ENCODE measurements around the gene GALNT18. TPM values are rescaled to one million over a fixed set of nuclear protein-coding genes. Genes with fewer than 3 reads are reported as not detected.

GALNT18 gene
- total RNA-seq, 1 experiment from 2014 or later: 5.7 TPM

DNA sequence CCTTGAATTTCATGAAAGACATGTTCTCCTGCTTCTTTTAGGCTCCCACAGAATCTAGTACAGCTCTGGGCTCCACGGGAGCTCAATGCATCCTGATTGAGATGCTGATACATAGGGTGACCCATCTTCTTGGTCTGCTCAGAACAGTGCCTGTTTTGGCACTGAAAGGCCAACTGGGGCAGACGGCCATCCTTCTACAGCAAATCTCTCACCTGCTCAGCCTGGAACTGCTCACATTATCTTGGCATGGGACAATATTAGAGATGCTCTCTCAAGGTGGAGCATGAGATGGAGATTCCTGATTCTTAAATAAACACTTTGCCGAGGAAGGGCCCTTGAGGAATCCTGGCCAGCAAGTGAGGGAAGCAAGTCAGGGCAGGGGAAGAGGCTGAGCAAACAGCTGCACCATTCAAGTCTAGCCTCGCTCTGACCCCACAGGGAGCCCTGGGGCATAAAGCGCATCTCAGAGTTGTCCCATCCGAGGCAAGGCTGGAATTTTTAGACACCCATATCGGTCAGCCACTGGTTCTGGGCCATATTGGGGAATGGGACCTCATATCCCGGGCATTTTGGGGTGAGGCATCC, 210.3 kb downstream of the GALNT18 start:
- no peak for DNase-seq (ENCODE audit: low spot score)

DNA sequence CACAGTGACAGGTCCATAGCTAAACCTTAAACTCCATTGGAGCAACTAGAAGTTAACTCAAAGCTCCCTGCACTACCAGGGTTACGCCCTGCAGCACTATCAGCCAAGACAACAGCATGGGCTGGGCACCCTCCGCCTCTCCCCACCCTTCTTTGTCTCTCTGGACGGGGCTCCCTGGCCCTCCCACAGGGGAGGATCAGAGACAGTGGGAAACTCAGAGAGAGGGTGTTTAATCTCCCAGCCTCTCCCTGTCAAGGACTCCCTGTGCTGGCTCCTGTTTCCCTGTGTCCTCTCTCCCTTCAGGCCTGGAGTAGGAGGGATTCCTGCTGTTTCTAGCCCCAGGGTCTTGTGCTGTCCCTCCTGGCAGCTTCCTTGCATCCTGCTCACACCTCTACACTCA, 211.9 kb downstream of the GALNT18 start:
- no peak for DNase-seq (ENCODE audit: low spot score)

DNA sequence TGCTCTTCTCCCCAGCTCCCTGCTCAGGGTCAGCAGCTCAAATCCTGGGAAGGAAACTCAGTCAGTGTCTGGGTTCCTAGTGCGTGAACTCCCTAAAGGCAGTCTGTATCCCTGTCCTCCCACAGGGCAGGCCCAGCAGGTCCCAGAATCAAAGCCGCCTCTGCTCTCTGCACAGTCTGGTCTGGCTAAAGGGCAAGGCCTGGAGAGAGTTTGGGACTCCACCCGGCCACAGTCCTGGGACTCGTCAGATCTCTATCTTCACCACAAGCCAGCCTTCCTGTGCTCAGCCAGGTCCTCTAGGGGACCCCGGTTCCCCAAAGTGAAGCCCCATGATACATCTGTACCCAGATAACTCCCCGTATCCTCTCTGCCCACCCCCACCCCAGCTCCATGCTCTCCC, 212.6 kb downstream of the GALNT18 start:
- DNase-seq (ENCODE audit: low spot score): no peak

DNA sequence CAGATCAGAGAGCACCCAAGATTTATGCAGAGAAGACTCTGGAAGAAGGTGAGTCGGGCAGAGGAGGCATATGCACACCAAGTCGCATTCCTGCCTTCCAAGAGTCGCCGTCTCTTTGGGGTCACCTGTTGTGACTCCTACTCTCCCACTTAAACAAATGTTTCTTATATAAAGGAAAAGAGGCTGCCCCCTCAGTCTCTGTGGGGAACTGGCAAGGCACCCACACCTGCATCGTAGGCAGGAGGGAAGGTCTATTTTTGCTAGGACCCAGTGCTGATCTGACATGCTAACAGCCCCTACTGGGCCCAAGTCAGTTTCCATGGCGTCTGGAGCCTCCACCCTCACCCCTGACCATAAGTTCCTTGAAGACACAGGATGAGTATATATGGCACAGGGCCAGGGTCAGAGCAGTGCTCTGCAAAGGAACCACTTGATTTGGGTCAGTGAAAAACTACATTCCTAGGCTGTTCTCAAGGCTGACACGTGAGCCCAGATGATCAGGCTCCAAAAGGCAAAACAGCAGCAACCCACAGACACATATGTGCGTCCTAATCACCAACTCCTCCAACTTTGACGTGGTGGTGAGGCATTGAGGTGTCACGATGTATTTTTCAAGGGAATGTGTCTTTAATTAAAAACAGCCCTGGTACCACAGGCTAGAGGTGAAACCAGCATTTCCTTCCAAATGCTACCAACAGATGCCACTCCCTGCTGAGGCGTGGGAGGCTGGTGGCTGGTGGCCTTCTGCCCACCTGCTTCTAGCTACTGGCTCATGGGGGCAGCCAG, 213.2 kb downstream of the GALNT18 start:
- no peak for DNase-seq (ENCODE audit: low spot score)

DNA sequence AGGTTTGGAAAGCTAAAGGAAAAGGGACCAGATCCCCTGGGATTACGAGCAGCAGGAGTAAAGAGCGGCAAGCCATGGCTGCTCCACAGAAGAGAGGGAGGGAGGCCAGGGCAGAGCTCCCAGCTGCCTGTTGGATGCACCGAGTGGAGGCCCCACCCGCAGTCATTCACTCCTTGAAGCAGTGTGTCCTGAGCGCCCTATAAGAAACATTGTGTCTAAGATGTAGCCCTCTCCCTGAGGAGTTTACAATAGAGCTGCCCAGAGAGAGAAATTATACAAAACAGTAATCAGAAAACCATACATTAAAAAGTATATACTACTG, 214.1 kb downstream of the GALNT18 start:
- no peak for DNase-seq (ENCODE audit: low spot score)

DNA sequence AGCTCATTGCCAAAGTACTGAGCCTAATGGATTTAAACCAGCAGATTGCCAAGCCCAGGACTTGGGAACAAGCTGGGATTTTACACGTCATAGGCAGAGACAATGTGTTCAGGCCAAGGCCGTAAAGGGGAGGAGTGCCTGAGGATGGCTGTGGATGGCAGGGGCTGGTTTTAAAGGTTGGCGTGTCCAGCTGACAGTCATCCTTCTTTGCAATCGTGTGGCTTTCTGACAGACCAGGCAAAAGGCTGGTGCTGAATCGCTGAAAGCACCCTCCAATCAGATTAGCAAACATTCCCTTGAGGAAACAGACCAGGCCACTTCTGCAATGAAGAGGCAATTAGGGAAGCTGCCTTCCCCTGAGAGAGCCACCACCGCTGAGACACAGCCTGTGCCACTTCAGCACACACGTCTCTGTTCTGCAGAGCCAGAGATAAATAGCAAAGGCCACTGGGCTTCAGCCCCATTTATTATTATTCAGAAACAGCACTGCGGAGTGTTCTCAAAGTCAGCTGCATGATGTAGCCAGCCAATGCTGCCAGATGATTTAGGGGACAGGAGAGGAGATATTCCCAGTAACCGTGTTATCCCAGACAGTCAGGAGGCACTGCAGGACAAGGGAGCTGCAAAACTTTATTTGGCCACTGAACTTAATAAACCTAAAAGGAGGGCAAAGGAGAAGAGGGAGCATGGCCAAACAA, 214.6 kb downstream of the GALNT18 start:
- no peak for DNase-seq (ENCODE audit: low spot score)

DNA sequence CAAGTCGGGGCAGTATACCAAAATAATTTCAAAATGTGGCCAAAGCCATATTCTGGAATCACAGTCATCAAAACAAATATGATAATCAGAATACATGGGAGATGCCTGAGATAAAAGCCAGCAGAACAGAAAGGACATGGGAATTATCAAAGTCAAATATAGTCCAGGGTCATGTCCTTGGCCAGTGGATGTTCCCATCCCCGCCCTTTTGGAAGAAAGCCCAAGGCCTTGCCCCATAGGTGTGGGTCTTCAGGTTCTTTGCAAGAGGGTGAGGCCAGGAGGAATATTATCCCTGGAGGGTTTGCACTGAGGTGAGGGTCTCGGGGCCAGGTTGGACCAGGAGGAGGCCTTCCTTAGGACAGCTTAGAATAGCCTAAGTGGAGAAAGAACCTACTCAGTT, 215.2 kb downstream of the GALNT18 start:
- DNase-seq (ENCODE audit: low spot score): no peak

DNA sequence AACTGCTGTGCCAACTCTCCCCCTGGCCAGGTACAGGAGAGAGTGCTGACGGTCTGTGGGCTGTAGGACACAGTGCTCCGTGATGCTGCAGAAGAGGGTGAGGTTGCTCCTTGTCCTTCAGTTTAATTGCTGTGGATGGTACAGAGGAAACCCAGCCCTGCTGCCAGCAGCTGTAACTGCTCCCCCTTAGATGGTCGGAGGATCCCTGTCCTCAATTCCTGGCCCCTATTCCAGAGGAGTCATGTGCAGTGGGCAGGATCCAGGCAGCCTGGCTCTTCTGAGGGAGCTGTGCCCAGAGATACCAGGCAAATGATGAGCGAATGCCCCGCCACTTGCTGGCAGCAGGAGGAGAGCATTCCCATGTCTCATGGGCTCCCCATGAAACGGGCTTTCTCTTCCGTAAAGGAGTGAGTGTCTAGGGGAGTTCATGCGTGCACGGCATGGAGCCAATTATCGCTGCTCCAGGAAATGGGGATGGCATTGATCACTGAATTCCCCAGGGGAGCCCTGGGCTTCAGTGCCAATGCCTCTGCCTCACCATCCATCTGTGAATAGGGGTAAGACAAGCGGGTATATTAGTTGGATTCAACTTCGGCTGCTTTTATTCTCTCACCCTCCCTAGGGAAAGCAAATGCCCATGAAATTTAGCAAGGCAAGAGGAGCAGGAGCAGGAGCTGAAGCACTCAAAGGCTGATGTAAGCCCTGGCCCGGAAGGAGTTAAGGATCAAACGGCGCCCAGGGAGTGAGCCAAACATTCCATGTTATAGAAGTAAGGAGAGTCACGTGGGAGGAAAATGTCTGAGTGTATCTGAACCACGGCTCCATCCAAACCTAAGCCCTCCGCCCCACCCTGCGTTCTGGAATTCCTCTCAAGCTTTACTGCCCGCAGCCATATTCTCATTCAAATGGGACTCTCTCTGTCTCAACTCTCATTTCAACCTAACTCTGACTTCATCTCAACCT, 217.8 kb downstream of the GALNT18 start:
- no peak for DNase-seq (ENCODE audit: low spot score)

DNA sequence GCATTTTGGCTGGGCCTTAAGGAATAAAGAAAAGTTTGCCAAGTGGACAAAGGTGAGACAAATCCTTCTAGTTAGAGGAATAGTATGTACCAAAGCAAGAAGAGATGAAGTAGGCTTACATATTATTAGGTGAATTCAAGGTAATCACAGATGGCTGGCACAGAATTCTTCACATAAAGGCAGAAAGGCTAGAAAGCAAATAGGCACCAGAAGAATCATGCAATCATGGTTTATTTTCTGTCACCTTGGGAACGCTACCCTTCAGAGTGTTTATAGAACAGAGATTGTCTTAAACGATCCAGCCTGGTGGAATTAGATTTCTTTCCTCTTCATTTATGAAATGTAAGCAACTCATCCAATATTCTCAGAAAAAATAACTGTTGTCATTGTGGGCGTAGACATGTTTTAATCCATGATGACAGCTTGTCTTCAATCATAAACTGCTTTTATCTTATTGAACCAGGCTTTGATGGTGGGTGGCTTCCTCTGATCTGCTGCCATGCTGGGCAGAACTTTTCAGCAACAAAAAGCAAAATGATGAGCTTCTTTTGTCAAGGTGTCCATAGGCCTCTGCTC, 219.8 kb downstream of the GALNT18 start:
- no peak for DNase-seq (ENCODE audit: low spot score)

DNA sequence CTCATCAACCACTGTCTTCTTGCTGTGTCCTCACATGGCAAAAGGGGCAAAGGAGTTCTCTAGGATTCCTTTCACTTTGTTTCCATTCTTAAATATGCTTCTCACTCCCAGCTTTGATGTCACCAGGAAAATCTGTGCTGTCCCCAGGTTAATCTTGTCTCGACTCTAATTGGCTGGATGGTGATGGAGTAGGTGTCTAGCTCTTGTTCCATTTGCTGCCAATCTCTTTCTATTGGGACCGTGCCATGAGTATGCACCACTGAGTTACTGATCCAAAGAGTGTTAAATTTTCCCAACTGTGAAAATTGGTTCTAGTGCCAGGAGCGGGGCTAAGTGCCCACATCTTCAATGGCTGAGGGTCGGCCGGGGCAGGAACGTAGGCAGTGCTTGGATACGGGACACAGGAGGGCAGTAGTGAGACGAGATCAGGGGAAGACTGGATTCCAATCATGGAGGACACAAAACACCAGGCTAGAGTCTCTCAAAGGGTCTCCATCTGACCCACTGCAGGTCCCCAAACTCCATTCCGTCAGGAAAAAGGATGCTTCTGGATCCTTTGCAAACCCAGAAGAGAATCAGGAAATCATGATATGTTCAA, 221.1 kb downstream of the GALNT18 start:
- DNase-seq (ENCODE audit: low spot score): no peak

DNA sequence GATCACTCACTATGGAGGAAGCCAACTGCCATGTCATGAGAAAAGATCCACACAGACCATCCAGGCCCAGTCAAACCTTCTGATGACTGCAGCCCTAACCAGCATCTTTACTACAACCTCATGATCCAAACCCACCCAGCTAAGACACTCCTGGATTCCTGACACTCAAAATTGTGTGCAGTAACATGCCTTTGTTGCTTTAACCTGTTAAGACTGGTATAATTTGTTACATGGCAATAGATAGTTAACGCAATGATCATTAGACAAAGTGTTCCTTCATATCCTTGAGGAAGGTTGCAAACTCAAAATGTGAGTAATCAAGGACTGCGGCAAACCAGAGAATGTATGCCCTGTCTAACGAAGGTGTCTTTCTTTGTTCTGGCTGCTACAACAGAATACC, 221.7 kb downstream of the GALNT18 start:
- DNase-seq (ENCODE audit: low spot score): no peak

DNA sequence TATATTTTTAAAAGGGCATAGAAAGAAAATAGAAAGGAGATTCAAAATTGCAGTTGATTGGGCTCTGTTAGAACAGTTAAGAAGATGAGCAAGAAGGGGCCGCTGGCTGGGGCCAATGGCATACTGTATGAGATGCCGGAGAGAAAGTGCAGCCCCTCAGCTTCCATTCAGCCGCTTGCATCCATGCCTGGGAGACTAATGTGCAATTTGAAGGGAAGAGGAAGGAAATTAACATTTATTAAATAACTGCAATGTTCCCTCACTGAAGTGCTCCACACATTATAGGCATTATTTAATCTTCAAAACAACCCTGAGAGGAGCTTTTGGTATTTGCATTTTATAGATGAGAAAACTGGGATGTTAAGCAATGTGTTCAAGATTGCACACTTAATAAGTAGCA, 224.0 kb downstream of the GALNT18 start:
- no peak for DNase-seq (ENCODE audit: low spot score)

DNA sequence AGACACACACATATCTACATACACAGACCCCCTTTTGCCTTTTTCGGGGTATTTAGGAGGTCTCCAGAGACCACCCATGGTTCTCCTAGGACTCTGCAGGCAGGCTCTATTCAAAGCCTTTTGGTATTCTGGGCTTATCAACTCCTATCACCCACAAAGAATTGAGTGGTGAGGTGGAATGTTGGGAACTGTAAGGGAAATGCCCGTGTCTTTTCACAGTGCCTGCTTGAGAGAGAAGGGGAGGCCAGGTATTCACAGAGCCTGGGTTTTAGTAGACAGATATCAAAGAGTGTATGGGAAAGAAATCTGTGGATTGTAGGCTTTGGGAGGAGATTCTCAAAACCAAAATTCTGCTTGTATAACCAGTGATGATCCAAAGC, 224.8 kb downstream of the GALNT18 start:
- no peak for DNase-seq (ENCODE audit: low spot score)

DNA sequence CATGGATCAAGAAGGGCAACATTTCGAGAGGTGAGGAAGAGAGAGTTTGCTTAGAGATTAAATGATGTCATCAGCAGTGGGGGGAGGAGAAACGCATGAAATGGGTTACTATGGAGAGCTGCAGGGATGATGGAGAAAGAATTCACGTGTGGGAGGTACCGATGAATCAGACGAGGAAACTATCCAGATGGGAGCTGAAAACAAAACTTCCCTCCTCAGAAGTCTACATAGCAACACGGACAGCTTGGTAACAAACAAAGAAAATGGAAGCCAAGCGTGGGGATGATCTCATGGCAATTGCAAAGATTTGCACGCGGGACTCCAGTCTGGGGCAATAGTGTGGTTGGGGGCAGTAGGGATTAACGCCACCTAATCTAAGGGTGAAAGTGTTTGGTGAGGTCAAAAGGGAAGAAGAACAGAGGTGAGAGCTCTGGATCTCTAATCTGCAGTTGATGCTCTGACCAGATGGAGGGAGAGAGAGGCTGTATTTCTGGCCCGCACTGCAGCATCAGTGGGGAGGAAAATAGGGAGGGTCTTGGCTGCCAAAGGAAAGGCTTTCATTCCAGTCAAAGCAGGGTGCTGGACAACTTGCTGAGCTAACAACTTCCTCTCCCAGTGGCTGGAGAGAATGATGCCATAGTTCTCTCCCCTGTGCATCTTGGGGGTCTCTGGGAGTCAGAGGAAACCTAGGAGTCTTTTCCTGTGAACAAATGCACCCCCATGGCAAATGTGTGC, 225.3 kb downstream of the GALNT18 start:
- peak; percentile 75 for DNase-seq (ENCODE audit: low spot score)

DNA sequence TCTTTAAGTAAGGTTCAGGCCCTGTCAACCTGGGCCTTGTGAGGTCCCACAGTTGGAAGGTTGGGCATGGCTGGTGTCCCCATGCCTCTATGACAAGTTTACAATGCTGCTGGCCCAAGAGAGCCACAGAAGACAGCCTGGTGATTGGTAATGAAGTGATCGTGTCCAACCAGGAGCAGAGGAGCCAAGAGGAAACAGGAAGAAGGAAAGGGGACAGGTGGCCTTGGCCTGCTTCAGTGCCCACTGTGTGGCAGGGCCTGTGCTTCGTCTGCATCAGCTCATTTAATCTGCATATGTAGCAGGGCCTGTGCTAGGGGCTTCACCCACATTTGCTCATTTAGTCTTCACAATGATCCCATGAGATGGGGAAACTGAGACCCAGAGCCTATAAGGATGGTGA, 226.7 kb downstream of the GALNT18 start:
- no peak for DNase-seq (ENCODE audit: low spot score)

DNA sequence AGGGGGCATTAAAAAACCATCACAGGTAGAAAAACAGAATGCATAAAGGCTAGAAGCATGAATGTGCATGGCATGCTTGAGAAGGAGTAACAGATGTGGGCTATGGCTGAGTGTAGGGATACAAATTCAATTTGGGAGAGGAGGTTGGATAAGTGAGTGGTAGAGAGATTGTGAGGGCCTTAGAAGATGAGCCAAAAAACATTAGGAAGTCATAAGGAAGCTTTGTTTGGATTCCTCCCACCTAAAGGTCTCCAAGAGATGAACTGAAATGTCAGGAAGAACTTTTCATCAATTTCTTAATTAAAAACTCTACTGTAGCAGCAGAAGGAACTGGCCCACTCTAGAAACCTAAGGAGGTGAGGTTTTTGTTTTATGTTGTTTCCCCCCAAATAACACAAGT, 227.6 kb downstream of the GALNT18 start:
- no peak for DNase-seq (ENCODE audit: low spot score)

DNA sequence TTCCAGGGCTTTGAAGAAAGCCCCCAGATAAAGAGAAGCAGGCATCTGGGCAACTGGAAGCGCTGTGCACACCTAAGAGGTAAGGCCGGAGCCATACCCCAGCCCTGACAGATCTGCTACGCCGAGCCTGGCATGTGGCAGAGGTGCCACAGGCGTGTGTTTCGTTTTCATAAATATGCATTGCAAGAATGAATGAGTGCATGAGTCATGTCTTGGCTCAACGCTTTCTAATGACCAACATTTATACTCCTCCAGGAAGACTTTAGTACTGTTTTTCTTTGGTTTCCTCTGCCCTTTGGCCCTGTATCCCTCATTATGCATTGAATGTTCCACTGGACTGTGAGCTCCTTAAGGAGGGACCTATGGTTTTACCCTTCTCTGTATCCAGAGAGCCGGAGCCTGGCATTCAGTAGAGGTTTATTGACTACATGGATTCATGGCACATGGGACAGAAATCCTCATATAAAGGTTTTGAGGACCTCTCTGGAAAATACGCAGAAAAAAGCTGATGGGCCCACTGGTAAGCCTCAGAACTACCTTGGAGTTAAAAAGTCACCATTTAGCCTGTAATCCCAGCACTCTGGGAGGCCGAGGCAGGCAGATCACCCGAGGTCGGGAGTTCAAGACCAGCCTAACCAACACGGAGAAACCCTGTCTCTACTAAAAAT, 229.9 kb downstream of the GALNT18 start:
- DNase-seq (ENCODE audit: low spot score): peak; percentile 86

DNA sequence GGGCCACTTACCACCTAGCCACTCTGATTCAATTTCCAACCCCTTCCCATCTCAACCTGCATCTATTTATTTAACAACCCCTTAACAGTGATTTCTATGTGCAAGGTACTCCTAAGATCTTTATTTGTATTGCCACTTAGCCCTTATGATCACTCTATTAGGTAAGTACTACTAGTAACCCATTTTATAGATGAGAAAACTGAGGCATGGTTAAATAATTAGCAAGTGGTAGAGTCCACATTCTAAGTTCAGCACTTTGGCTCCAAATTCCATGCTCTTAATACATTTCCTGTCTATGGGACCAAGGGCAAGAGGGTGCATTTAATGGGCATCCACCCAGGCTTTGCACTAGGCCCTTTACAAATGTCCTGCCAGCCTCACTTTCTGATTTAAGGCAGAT, 230.6 kb downstream of the GALNT18 start:
- no peak for DNase-seq (ENCODE audit: low spot score)

DNA sequence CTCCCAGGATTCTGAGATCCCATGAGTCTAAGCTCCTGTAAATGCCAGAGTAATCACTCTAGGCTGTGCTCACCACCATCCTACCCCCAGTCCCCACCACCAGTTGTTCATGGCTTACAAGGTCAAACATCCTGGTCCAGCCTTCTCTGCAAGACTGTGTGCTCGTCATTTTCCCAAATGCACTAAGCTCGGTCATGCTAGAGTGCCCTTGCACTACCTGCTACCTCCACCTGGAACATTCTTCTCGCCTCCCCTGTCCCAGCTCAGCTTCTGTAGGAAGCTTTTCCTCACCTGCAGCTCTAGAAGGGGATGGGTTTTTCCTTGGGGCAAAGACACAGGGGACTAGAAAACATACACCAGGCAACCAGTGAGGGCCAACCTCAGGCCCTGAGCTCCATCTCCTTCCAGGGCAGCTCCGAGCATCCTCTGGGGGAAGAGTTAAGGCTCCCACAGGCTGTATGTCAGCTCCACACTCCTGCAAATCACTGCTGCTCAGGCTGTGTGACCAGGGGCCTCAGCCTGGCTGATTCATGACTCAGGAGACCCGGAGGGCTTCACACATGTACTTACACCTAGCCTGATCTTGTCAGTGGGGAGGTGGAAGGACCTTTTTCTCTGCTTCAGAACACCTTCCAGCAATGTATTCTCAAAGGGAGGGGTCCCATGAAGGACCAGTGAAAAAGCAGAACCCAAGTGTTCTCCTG, 231.6 kb downstream of the GALNT18 start:
- no peak for DNase-seq (ENCODE audit: low spot score)

Measured in A172 (cell line).